Fibroblast of upper back skin (primary cell): ENCODE results near the gene HTR6.

Experiments
- DNase-seq: peaks from one replicate; pipeline ENCODE4 v3.0.0-alpha.2; 2013

HTR6 gene

GRCh38 chr1:19657511-19657910, 7.2 kb upstream of the HTR6 start:
- DNase-seq: no peak

DNA sequence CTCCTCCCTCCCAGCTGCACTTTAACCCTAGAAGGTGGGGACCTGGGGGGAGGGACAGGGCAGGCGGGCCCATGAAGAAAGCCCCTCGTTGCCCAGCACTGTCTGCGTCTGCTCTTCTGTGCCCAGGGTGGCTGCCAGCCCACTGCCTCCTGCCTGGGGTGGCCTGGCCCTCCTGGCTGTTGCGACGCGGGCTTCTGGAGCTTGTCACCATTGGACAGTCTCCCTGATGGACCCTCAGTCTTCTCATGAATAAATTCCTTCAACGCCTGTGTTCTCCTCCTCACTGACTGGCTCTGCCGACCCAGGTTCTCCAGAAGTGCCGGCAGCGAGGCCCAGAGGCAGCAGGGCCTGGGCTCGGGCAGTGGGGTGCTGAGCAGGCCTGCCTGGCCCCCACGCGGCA, 6.5 kb upstream of the HTR6 start:
- DNase-seq: no peak

DNA sequence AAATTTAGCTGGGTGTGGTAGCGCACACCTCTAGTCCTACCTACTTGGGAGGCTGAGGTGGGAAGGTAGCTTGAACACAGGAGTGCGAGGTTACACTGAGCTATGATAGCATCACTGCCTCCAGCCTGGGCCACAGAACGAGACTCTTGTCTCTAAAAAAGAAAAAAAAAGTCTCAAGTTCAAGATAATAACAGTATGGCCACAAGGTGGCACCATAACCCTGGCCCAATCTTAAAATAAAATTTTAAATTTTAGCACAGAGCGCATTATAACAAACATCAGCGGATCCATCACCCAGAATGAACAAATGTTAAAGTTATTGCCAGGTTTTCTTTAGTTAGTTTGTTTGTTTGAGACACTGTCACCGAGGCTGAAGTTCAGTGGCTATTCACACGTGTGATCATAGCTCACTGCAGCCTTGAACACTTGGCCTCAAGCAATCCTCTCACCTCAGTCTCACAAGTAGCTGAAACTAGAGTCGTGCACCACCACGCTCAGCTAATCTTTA, 2.9 kb upstream of the HTR6 start:
- DNase-seq: peak; percentile 42

GRCh38 chr1:19662313-19662712, 2.4 kb upstream of the HTR6 start:
- no peak for DNase-seq

GRCh38 chr1:19665186-19665495, 466 bp downstream of the HTR6 start:
- DNase-seq: no peak

- no peak for DNase-seq
These were observed 1.1 kb downstream of the HTR6 start for GRCh38 chr1:19665496-19666465.

- no peak for DNase-seq
These were observed 4.2 kb downstream of the HTR6 start for GRCh38 chr1:19668888-19669287.

DNA sequence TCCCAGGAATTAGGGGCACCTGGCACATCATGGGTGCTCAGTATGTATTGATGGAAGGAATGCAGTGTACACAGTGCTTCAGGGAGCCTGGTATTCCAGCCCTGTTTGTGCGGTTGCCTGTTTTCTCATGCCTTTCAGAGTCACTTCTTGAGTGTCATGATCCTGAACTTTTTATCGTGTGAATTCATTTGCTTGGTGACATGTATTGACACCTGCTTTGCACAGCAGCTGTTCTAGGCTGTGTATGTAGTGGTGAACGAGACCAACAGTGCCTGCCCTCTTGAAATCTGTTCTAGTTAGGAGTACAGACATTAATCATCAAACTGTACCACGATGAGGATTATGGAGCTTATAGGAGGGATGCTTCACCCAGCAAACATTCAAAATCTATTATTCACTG, 6.1 kb downstream of the HTR6 start:
- DNase-seq: no peak

- no peak for DNase-seq
These were observed 7.6 kb downstream of the HTR6 start for GRCh38 chr1:19672237-19672636.

DNA sequence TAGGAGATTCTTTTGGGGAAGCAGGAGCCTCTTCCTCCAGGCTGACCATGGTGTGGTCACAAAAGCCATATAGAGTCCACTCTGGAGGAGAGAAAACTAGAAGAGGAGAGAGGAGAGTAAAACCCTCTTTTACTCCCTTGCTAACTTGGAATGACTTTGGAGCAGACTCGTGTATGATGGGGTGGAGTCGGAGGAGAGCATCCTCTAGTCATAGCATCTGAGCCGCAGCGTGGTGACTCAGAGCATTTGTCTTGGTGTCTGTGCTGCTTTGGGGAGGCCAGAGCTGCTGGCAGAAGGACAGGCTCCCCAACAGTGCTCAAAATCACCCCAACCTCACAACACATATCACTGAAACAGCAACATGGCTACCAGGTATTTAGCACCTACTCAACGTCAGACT, 11.1 kb downstream of the HTR6 start:
- no peak for DNase-seq

DNA sequence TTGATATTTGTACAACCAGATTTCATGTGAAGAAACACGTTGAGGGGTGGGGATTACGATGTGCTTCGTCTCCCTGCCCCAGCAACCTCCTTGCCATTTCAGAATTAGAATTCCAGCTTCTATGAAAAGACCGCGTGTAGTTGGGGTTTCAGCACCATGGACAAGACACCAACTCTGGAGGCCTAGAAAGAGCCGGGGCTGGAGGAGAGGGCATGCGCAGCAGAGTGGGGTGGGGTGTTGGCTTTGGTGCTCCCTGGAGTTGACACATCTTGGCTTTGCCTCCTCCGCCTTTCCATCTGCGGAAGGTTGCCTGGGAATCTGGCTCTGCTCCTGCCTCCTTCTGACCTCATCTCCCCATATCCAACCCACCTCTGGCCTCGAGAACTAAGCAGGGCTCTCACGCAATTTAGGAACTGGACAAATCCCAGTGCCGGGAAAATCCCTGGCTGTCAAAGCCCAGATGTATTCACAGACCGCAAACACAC, 11.8 kb downstream of the HTR6 start:
- peak; percentile 71 for DNase-seq

DNA sequence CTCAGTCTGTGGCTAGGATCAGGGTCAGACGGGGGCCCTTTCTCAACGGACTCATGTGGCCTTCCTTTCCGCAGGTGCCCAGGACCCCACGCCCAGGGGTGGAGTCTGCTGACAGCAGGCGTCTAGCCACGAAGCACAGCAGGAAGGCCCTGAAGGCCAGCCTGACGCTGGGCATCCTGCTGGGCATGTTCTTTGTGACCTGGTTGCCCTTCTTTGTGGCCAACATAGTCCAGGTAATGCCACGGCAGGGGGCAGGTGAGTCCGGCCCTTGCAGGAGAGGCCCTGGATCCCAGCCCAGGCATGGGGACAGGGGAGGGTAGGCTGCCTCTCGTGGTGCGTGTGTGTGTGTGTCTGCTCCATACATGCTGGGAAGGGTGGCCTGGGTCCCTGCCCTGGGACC, 13.8 kb downstream of the HTR6 start:
- DNase-seq: no peak

DNA sequence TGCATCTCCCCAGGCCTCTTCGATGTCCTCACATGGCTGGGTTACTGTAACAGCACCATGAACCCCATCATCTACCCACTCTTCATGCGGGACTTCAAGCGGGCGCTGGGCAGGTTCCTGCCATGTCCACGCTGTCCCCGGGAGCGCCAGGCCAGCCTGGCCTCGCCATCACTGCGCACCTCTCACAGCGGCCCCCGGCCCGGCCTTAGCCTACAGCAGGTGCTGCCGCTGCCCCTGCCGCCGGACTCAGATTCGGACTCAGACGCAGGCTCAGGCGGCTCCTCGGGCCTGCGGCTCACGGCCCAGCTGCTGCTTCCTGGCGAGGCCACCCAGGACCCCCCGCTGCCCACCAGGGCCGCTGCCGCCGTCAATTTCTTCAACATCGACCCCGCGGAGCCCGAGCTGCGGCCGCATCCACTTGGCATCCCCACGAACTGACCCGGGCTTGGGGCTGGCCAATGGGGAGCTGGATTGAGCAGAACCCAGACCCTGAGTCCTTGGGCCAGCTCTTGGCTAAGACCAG, 14.3 kb downstream of the HTR6 start:
- DNase-seq: no peak

- no peak for DNase-seq
These were observed 15.0 kb downstream of the HTR6 start for GRCh38 chr1:19679691-19680090.

GRCh38 chr1:19680644-19681043, 16.0 kb downstream of the HTR6 start:
- no peak for DNase-seq

GRCh38 chr1:19682257-19682656, 17.6 kb downstream of the HTR6 start:
- DNase-seq: peak; percentile 92

DNA sequence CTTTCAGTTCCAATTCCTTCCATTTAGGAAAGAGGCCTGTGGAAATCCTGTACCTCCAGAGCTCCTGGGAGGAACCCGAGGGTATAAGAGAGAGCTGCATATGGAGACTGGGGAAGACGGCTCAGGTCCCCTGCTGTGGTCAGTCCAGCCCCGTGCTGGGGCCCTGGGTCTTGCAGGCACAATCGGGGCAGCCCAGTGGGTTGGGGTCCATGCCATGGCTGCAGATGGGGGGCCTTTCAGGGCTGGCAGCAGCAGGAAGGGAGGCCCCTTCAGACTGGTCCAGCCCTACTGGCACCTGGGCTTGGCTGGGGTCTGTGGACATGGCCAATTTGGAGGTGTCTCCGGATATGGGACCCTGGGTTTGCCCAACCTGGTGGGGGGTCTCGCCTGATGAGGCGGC, 18.2 kb downstream of the HTR6 start:
- no peak for DNase-seq

GRCh38 chr1:19683351-19683750, 18.7 kb downstream of the HTR6 start:
- DNase-seq: no peak

- no peak for DNase-seq
These were observed 20.0 kb downstream of the HTR6 start for GRCh38 chr1:19684677-19685076.

GRCh38 chr1:19685994-19686393, 21.3 kb downstream of the HTR6 start:
- no peak for DNase-seq

DNA sequence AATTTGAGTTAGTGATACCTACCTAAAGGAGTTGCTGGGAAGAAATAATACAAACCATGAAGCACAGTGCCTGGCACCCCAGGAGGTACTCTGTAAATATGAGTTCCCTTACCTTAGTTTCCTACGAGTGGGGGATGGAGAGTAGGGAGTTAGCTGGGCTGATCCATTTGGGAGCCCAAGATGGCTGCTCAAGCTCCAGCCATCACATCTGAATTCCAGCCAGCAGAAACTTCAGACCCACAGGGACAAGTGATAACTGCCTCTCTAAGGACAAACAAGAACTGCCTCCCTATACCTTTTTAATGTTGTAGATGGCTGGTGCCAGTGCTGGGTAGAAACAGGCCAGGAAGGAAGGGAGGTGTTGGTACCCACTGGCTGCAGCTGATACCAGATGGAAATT, 22.7 kb downstream of the HTR6 start:
- DNase-seq: no peak

- DNase-seq: no peak
These were observed 23.6 kb downstream of the HTR6 start for GRCh38 chr1:19688041-19688842.

DNA sequence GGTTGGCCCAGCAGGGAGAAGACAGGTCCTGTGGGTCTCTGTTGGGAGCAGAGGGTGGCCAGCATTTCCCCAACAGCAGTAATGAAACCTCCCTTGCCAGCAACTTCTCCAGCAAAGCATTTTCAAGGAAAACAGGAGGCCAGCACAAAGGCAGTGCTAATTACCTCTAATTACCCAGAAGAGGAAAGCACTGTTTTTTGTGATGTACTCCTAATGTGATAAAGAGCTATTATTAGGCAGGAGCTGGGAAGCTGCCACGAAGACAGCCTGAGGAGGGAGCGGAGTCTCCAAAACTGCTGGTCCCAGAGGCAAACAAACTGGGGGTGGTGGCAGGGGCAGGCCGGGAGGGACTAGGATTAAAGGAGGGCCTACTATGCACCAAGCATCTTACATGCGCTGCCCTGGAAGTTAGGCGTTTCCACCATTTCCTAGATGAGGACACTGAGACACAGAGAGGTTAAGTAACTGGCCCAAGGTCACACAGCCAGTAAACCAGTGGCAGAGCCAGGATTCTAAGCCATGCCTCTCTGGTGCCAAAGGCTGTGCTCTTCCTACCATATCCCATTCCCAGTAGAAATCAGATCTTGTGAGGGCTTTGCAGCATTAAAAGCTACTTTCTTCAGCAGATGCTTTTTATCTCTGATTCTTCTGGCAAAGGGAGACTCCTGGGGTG, 24.5 kb downstream of the HTR6 start:
- no peak for DNase-seq
